Liver (tissue), 9 donors: ENCODE measurements around the gene ZFYVE1. TPM values are rescaled to one million over a fixed set of nuclear protein-coding genes. Genes with fewer than 3 reads are reported as not detected.

Experiments used
- DNase-seq: peaks from one replicate; pipeline ENCODE4 v3.0.0-alpha.2; 2017; ENCODE audit warnings: low spot score
- H3K27ac ChIP-seq, 2 donors: one replicate each; pipeline ENCODE4 v1.7.0; 2013; ENCODE audit warnings: inconsistent platforms in 2 of 2, low read length in 2 of 2, control low read depth in 1 of 2, low read depth in 1 of 2, mild to moderate bottlenecking in 1 of 2
- H3K27me3 ChIP-seq, 4 donors: one replicate each; pipeline versions ENCODE4 v1.6.1 to v1.7.0; 2013; ENCODE audit warnings: low read length in 3 of 4, inconsistent platforms in 1 of 4, mild to moderate bottlenecking in 1 of 4, moderate library complexity in 1 of 4; ENCODE audit not compliant: control insufficient read depth in 4 of 4, insufficient read depth in 4 of 4
- H3K36me3 ChIP-seq, 4 donors: one replicate each; pipeline versions ENCODE4 v1.6.1 to v1.7.0; 2013; ENCODE audit warnings: low read length in 3 of 4, mild to moderate bottlenecking in 3 of 4, low read depth in 1 of 4, moderate library complexity in 1 of 4; ENCODE audit not compliant: control insufficient read depth in 4 of 4, insufficient read depth in 3 of 4
- H3K4me1 ChIP-seq, 4 donors: one replicate each; pipeline versions ENCODE4 v1.6.1 to v1.7.0; 2013; ENCODE audit warnings: low read length in 3 of 4, mild to moderate bottlenecking in 3 of 4, moderate library complexity in 1 of 4; ENCODE audit not compliant: control insufficient read depth in 4 of 4, insufficient read depth in 4 of 4
- H3K4me3 ChIP-seq, 3 donors: one replicate each; pipeline versions ENCODE4 v1.6.1 to v1.7.0; 2013; ENCODE audit warnings: low read length in 3 of 3, control low read depth in 1 of 3, low read depth in 1 of 3, mild to moderate bottlenecking in 1 of 3
- H3K9ac ChIP-seq, 2 donors: one replicate each; pipeline ENCODE4 v1.7.0; 2013; ENCODE audit warnings: low read length in 2 of 2, mild to moderate bottlenecking in 2 of 2, moderate library complexity in 2 of 2, control low read depth in 1 of 2, low read depth in 1 of 2
- H3K9me3 ChIP-seq, 4 donors: one replicate each; pipeline versions ENCODE4 v1.6.1 to v1.7.0; 2013; ENCODE audit warnings: low read length in 3 of 4; ENCODE audit not compliant: control insufficient read depth in 4 of 4
- ATF3 ChIP-seq: IDR thresholded peaks from 2 replicates; pipeline ENCODE4 v1.6.1; 2016; ENCODE audit warnings: antibody characterized with exemption
- CTCF ChIP-seq: fragments of 150-350 bp; IDR thresholded peaks from 2 replicates; pipeline ENCODE4 v1.5.1; 2017; ENCODE audit warnings: improper control_type of control experiment, low read depth, low read length; ENCODE audit not compliant: missing input control
- EGR1 ChIP-seq, 2 donors: IDR thresholded peaks; 2 replicates each; pipeline ENCODE4 v1.6.1; 2016 to 2018; ENCODE audit warnings: antibody characterized with exemption in 2 of 2, low read depth in 2 of 2
- FOXA1 ChIP-seq: IDR thresholded peaks from 2 replicates; pipeline ENCODE4 v1.6.1; 2016; ENCODE audit warnings: antibody characterized with exemption
- FOXA2 ChIP-seq: IDR thresholded peaks from 2 replicates; pipeline ENCODE4 v1.6.1; 2016; ENCODE audit warnings: antibody characterized with exemption
- GABPA ChIP-seq, 2 donors: IDR thresholded peaks in 1 of 2; conservative IDR thresholded peaks in 1 of 2; 2 replicates each; pipeline ENCODE4 v1.6.1; 2016; ENCODE audit warnings: antibody characterized with exemption in 2 of 2, mild to moderate bottlenecking in 1 of 2, moderate library complexity in 1 of 2
- HNF4A ChIP-seq, 2 donors: conservative IDR thresholded peaks; 2 replicates each; pipeline ENCODE4 v1.6.1; 2016; ENCODE audit warnings: antibody characterized with exemption in 2 of 2, mild to moderate bottlenecking in 2 of 2
- HNF4G ChIP-seq: IDR thresholded peaks from 2 replicates; pipeline ENCODE4 v1.6.1; 2016; ENCODE audit warnings: antibody characterized with exemption
- JUND ChIP-seq, 2 donors: IDR thresholded peaks; 2 replicates each; pipeline ENCODE4 v1.6.1; 2016; ENCODE audit warnings: antibody characterized with exemption in 2 of 2
- MAX ChIP-seq: IDR thresholded peaks from 2 replicates; pipeline ENCODE4 v1.6.1; 2016; ENCODE audit warnings: antibody characterized with exemption
- NR2F2 ChIP-seq: IDR thresholded peaks from 2 replicates; pipeline ENCODE4 v1.6.1; 2016; ENCODE audit warnings: antibody characterized with exemption
- REST ChIP-seq: IDR thresholded peaks from 2 replicates; pipeline ENCODE4 v1.6.1; 2016; ENCODE audit warnings: antibody characterized with exemption, mild to moderate bottlenecking
- RXRA ChIP-seq, 2 donors: IDR thresholded peaks; 2 replicates each; pipeline ENCODE4 v1.6.1; 2017 to 2018; ENCODE audit warnings: antibody characterized with exemption in 2 of 2, mild to moderate bottlenecking in 1 of 2
- SP1 ChIP-seq: IDR thresholded peaks from 2 replicates; pipeline ENCODE4 v1.6.1; 2018; ENCODE audit warnings: antibody characterized with exemption, mild to moderate bottlenecking
- TAF1 ChIP-seq: conservative IDR thresholded peaks from 2 replicates; pipeline ENCODE4 v1.6.1; 2016; ENCODE audit warnings: antibody characterized with exemption, mild to moderate bottlenecking
- YY1 ChIP-seq: IDR thresholded peaks from 2 replicates; pipeline ENCODE4 v1.6.1; 2016; ENCODE audit warnings: antibody characterized with exemption, mild to moderate bottlenecking
- ZBTB33 ChIP-seq: IDR thresholded peaks from 2 replicates; pipeline ENCODE4 v1.6.1; 2016; ENCODE audit warnings: antibody characterized with exemption
- WGBS: extraction: QIAGEN DNeasy Blood & Tissue Kit; methylation state at CpG from one replicate; pipeline ENCODE4 v1.1.7; 2013; 5-methylcytosine and 5-hydroxymethylcytosine counted together
- polyA plus RNA-seq, 2 donors: library from polyadenylated mRNA; stranded (reverse) in 1 of 2; unstranded in 1 of 2; fragments of 200-250 nt in 1 of 2; fragments of >200 nt in 1 of 2; fragmentation: Nextera tagmentation in 1 of 2; extraction: Ambion mirVana in 1 of 2; gene quantifications; one replicate each; pipeline versions ENCODE4 v1.2.1 to v1.2.3, GENCODE V29; 2013 to 2015
- total RNA-seq, 2 donors: library from RNA; depleted of rRNA; stranded (reverse); fragments of >200 nt; gene quantifications; one replicate each; pipeline ENCODE4 v1.2.3, GENCODE V29; 2014
- donor health status: healthy.
- donor health status: healthy.
- donor health status: healthy.
- donor health status: healthy.
- donor health status: healthy.

ZFYVE1 gene
- total and polyA plus RNA-seq, 4 donors, result 5.8 to 13.5 (median 7.9) TPM

GRCh38 chr14:72999316-72999715 is 27.6 kb downstream of the ZFYVE1 start:
- WGBS, result 95% methylated on average over 4 of the region's 4 CpGs
- H3K9ac ChIP-seq, result no peak overlapping the region
- no peak for TF ChIP-seq NR2F2
- TF ChIP-seq RXRA (IDR thresholded peaks at IDR 0.05), result no peak
- no peak for TF ChIP-seq CTCF
- H3K27me3 ChIP-seq, result no peaks in the 10 kb centered on the region
- H3K9me3 ChIP-seq, result no peaks in the 10 kb centered on the region
- H3K4me3 ChIP-seq, result no peak overlapping the region
- DNase-seq, result no peak
- H3K4me1 ChIP-seq, result no peaks in the 10 kb centered on the region
- H3K36me3 ChIP-seq, result peaks cover 2 to 34% (median 32%) of the 10 kb centered on the region in 4 donors
- H3K27ac ChIP-seq, result no peak overlapping the region

GRCh38 chr14:72998252-72998903 is 28.5 kb downstream of the ZFYVE1 start:
- no peak for DNase-seq
- no peaks in the 10 kb centered on the region for H3K4me1 ChIP-seq
- TF ChIP-seq CTCF, result no peak
- TF ChIP-seq JUND (IDR thresholded peaks at IDR 0.05), result no peak
- no peak for TF ChIP-seq EGR1 (IDR thresholded peaks at IDR 0.05; ENCODE audit: low read depth in 2 of 2)
- no peak for TF ChIP-seq GABPA (IDR thresholded peaks at IDR 0.05 in 1 of 2, conservative IDR thresholded peaks at IDR 0.05 in 1 of 2)
- TF ChIP-seq NR2F2, result no peak
- no peak for TF ChIP-seq SP1
- TF ChIP-seq MAX, result no peak
- no peak for TF ChIP-seq ATF3
- no peak for TF ChIP-seq TAF1
- no peak for TF ChIP-seq YY1
- TF ChIP-seq HNF4G, result no peak
- TF ChIP-seq HNF4A (conservative IDR thresholded peaks at IDR 0.05), result no peak

GRCh38 chr14:72996916-72997315 is 30.0 kb downstream of the ZFYVE1 start:
- no peak overlapping the region for H3K4me3 ChIP-seq
- H3K4me1 ChIP-seq, result no peaks in the 10 kb centered on the region
- DNase-seq, result no peak
- no peaks in the 10 kb centered on the region for H3K9me3 ChIP-seq
- no peak overlapping the region for H3K9ac ChIP-seq
- H3K27ac ChIP-seq, result no peak overlapping the region
- WGBS, result 97% methylated on average over 6 of the region's 6 CpGs
- peaks cover 0 to 42% (median 39%) of the 10 kb centered on the region in 4 donors for H3K36me3 ChIP-seq
- H3K27me3 ChIP-seq, result no peaks in the 10 kb centered on the region
- TF ChIP-seq JUND (IDR thresholded peaks at IDR 0.05) (no peak), ATF3 (no peak), HNF4A (conservative IDR thresholded peaks at IDR 0.05) (no peak), YY1 (no peak), EGR1 (IDR thresholded peaks at IDR 0.05; ENCODE audit: low read depth in 2 of 2) (no peak), SP1 (no peak), FOXA2 (no peak), NR2F2 (no peak), FOXA1 (no peak), ZBTB33 (no peak), REST (no peak), HNF4G (no peak)

More at GRCh38 chr14:72998252-72998903, 28.5 kb downstream of the ZFYVE1 start:
- Histone ChIP-seq H3K9ac (no peak overlapping the region), H3K9me3 (no peaks in the 10 kb centered on the region), H3K27ac (no peak overlapping the region), H3K4me3 (no peak overlapping the region), H3K27me3 (no peaks in the 10 kb centered on the region), H3K36me3 (peaks cover 2 to 32% (median 31%) of the 10 kb centered on the region in 4 donors)
- 91% methylated on average over 2 of the region's 2 CpGs for WGBS
